HG03103 (cell line): ENCODE measurements around the gene SEMA3E.

ENCODE experiments used
- ATAC-seq: cut with Tn5 transposase; IDR thresholded peaks from one replicate; pipeline ENCODE4 v1.9.1; 2021; ENCODE audit warnings: low read depth; ENCODE audit not compliant: unreplicated experiment

Gene SEMA3E

DNA sequence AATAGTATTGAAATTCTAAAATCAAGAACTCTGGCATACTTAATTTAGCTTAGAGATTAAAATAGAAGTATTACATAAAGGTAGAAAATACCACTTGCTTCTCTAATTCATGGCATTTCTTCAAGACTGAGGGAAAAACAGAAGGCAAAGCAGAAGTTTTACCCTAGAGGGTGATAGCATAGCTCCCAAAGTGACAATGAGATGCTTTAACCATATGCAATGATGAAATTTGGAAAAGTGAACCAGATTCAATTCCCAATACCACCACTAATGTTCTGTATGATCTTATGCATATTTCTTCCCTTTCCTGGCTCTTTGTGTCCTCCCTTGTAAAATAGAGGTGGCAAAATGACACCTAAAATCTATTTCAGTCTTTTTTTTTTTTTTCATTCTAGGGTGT is 260.5 kb downstream of the SEMA3E start:
- no peak for ATAC-seq

DNA sequence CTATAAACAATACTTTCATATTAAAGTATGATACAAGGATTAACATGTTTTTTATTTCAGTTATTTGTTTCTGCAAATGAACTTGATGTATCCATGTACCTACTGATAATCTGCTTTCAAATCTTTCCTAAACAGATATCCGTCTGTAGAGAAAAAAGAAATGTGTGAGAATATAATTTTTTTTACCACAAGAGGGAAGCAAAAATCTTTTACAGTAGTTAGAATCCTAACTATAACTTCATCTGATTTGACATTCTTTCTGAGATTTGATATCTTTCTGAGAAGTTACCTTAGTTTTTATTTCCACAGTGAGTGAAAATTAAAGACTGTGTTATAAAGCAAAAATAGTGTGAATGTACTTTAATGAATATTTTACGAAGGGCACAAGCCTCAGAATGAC is 282.3 kb downstream of the SEMA3E start:
- ATAC-seq: no peak

GRCh38 chr7:83365746-83366145 is 283.2 kb downstream of the SEMA3E start:
- ATAC-seq: no peak

- ATAC-seq: no peak
These were observed 285.9 kb downstream of the SEMA3E start for GRCh38 chr7:83362871-83363550.

- no peak for ATAC-seq
These were observed 289.8 kb downstream of the SEMA3E start for GRCh38 chr7:83359108-83359507.

DNA sequence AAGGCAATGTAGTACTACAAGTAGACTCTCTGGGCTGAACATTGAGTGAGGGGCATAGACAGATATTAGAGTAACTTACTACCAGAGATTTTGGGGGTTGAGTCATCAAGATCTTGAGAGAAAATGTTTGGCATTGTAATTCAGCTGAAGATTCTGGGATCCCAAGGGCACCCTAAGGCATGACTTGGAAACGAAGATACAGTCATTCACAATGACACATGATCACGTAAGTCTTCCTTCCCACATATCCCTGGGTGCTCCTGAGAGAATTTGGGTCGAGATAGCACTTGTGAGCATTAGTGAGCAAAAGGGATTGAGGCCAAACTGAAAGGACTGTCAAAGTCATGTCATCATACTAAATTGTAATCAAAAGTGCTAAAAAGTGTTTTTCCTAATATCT is 293.8 kb downstream of the SEMA3E start:
- no peak for ATAC-seq

DNA sequence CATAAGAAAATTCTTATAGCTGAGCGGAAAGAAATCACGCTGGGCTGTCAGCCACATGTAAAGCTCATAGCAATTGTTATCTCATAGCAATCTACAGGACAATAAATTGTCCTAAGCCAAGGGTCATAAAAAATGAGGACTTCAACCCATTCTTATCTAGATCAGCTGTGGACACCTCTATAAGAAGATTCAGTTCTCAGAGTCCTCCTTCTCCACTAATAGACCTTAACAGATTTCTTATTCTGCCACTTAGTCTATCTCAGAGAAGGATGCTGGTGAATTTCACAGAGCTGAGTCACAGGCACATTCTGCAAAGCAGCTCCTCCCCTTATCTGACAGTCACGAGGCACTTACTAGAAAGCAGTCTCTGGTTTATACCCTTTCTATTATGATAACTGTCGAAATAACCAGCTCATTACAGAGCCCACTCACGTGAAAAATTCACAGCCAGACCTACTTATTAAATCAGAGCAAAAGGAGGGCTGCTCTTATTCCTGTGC is 300.9 kb downstream of the SEMA3E start:
- ATAC-seq: no peak

- no peak for ATAC-seq
These were observed 309.0 kb downstream of the SEMA3E start for GRCh38 chr7:83339907-83340306.

DNA sequence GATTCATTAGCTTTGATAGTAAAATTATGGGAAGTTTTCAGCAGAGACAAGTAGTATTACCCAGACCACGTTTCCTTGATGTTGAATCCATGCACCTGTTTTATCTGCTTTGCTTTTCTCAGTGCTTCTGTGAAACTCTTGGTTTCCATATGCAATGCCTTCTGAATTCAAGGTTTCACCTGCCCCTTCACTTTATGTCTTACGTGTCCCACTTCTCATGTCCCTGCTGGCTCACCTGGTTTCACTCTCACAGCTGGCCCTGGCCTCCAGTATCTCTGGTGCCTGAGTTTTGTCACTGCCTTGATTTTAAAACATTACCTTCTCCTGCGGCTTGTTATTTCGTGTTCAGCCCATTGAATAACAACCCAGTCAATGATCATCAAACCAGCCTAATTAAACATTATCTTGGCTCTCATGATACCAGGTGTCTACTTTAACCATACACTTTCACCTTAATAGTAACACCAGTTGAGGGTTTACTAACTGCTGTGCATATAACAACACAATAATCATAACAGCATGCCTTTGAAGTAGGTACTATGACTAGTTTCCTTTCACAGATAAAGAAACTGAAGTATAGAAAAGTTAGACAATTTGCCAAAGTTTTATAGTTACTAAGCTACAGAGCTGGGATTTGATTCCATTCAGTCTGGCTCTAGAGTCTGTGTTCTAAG is 310.5 kb downstream of the SEMA3E start:
- no peak for ATAC-seq

- no peak for ATAC-seq
These were observed 311.9 kb downstream of the SEMA3E start for GRCh38 chr7:83337050-83337449.

- no peak for ATAC-seq
These were observed 322.7 kb downstream of the SEMA3E start for GRCh38 chr7:83326223-83326622.

GRCh38 chr7:83325083-83325482 is 323.9 kb downstream of the SEMA3E start:
- ATAC-seq: no peak

GRCh38 chr7:83324596-83324995 is 324.3 kb downstream of the SEMA3E start:
- ATAC-seq: no peak

DNA sequence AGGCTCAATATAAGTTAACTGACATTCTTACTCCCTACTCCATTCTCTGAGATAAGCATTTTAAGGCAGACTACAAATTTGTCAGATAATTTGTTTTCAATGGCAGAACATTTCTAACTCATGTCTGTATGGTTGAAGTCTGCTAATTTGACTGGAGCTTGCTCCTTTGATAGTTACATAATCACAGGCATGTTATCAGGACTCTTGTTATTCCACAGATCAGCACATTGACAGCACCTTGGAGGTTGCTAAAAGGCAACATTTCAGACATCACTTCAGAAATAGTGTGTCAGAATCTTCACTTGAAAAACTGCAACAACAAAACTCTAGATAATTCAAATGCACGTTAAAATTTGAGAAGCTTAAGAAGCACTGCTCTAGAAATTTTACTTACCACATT is 327.9 kb downstream of the SEMA3E start:
- no peak for ATAC-seq

DNA sequence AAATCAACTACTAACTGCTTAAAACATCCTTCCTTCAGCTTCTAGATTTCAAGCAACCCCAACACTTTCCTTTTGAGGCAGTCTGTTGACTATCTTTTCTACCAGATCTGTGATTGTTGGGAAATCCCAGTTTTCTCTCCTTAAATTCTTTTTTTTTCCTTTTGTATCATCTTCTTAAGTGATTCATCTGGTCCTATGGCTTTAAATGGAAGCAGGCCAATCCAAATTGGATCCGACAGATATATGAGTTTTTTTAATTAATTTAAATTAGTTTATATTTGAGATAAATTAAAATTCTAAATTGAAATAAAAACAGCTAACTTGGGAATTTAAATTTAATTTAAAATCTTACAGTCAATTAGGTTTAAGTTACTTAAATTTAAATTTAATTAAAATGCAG is 335.0 kb downstream of the SEMA3E start:
- no peak for ATAC-seq
